ENCODE data around the gene BNC2. TPM values are rescaled to one million over a fixed set of nuclear protein-coding genes. Genes with fewer than 3 reads are reported as not detected.
"Not testable (repeated sequence)": the region's sequence is repeated elsewhere in the genome, so short reads cannot be mapped to it uniquely, and the experiment has no call there.

BNC2 gene, protein sequence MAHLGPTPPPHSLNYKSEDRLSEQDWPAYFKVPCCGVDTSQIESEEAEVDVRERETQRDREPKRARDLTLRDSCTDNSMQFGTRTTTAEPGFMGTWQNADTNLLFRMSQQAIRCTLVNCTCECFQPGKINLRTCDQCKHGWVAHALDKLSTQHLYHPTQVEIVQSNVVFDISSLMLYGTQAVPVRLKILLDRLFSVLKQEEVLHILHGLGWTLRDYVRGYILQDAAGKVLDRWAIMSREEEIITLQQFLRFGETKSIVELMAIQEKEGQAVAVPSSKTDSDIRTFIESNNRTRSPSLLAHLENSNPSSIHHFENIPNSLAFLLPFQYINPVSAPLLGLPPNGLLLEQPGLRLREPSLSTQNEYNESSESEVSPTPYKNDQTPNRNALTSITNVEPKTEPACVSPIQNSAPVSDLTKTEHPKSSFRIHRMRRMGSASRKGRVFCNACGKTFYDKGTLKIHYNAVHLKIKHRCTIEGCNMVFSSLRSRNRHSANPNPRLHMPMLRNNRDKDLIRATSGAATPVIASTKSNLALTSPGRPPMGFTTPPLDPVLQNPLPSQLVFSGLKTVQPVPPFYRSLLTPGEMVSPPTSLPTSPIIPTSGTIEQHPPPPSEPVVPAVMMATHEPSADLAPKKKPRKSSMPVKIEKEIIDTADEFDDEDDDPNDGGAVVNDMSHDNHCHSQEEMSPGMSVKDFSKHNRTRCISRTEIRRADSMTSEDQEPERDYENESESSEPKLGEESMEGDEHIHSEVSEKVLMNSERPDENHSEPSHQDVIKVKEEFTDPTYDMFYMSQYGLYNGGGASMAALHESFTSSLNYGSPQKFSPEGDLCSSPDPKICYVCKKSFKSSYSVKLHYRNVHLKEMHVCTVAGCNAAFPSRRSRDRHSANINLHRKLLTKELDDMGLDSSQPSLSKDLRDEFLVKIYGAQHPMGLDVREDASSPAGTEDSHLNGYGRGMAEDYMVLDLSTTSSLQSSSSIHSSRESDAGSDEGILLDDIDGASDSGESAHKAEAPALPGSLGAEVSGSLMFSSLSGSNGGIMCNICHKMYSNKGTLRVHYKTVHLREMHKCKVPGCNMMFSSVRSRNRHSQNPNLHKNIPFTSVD
- 100 to 1,000 TPM; 117 to 205 (median 172) TPM for total RNA-seq
- polyA plus RNA-seq: 1 to 10 TPM in 1 of 3 donors, under 1 TPM in 2; 0.23 to 2.0 (median 0.60) TPM

DNA sequence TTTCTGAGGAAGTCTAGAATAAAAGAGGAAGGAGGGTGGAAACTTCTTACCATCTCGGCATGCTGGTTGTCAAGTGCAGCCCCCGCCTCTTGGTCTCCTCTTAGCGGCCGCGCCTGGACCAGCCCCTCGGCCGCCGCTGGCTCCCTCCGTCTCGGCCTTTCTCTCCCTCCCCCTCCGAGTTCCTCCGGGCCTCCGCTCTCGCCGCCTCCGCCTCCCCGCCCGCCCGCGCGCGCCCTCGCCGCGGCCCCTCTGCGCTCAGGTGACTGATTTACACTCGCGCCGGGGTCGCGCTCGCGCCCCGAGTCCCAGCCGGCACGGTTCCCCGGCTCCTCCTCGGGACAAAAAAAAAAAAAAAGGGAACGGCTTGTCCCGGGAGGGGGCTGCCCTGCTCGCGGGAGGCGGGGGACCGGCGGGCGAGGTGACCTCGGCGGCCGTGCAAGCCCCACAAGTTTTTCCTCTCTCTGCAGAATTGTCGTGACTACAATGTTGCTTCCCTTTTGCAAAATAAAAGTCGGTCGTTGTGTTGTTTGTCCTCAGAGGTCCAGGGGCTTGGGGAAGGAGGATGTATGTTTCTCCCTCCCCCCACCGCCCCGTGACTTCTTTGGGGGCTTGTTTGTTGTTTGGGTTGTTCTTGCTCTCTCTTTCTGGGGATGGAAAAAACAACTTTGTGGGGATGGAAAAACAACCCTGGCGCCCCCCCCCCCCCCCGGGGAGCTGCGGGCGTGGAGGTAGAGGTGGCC, at the start of gene BNC2:
TSS of gene BNC2 (minus strand) at position 75 of the 740 bp plus-strand sequence. CDS start at position 53, 22 bp downstream.
- peak; percentile 86 for DNase-seq
- TF ChIP-seq POLR2AphosphoS5 (IDR thresholded peaks at IDR 0.05) (peak in 3 of 4 donors; percentile 34 to 55 (median 41)), EP300 (IDR thresholded peaks at IDR 0.05) (no peak)
- H3K27ac ChIP-seq: peak within 1 kb of the TSS; percentile 88 to 98 (median 95)
- H3K4me1 ChIP-seq: peaks cover 0 to 28% (median 7%) of the 10 kb centered on the region in 4 donors
- intact Hi-C loops (cut with DNase I): loop anchor here (2.0 to 5.0 kb wide), 4 partner anchors 117 to 718 kb away; no protein-coding TSS in a partner anchor
- WGBS, 2 donors: 1% methylated on average over 57 to 58 of the region's 58 CpGs
- no peaks in the 10 kb centered on the region for H3K27me3 ChIP-seq
- H3K4me3 ChIP-seq: peak within 1 kb of the TSS; percentile 54 to 91 (median 84)
- no peaks in the 10 kb centered on the region for H3K9me3 ChIP-seq
- no peaks in the 10 kb centered on the region for H3K36me3 ChIP-seq

DNA sequence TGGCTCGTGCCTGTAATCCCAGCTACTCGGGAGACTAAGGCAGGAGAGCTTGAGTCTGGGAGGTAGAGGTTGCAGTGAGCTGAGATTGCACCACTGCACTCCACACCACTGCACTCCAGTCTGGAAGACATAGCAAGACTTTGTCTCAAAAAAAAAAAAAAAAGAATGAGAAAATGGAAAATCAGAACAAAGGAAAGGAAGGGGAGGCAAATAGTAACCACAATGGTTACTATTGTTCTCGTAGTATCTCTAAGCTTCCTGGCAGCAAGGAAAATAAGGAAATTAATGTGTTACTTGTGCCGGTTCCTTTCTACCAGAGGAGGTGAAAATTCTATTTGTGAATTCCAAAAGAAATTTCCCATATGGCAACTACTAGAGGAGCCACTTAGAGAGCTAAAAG, 48.5 kb upstream of the BNC2 start:
- Histone ChIP-seq H3K4me3 (no peak overlapping the region), H3K27ac (no peak overlapping the region), H3K27me3 (no peaks in the 10 kb centered on the region), H3K36me3 (no peaks in the 10 kb centered on the region), H3K9me3 (no peaks in the 10 kb centered on the region), H3K4me1 (no peaks in the 10 kb centered on the region)
- 48 to 61% methylated on average over 4 of the region's 4 CpGs for WGBS, 2 donors
- no peak for DNase-seq
- TF ChIP-seq POLR2AphosphoS5 (IDR thresholded peaks at IDR 0.05) (no peak), EP300 (IDR thresholded peaks at IDR 0.05) (no peak), POLR2A (IDR thresholded peaks at IDR 0.05) (no peak)
- TF ChIP-seq, protein P1, sequence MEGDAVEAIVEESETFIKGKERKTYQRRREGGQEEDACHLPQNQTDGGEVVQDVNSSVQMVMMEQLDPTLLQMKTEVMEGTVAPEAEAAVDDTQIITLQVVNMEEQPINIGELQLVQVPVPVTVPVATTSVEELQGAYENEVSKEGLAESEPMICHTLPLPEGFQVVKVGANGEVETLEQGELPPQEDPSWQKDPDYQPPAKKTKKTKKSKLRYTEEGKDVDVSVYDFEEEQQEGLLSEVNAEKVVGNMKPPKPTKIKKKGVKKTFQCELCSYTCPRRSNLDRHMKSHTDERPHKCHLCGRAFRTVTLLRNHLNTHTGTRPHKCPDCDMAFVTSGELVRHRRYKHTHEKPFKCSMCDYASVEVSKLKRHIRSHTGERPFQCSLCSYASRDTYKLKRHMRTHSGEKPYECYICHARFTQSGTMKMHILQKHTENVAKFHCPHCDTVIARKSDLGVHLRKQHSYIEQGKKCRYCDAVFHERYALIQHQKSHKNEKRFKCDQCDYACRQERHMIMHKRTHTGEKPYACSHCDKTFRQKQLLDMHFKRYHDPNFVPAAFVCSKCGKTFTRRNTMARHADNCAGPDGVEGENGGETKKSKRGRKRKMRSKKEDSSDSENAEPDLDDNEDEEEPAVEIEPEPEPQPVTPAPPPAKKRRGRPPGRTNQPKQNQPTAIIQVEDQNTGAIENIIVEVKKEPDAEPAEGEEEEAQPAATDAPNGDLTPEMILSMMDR (IDR thresholded peaks at IDR 0.05): no peak
- intact Hi-C loops (cut with DNase I): no loop called here

DNA sequence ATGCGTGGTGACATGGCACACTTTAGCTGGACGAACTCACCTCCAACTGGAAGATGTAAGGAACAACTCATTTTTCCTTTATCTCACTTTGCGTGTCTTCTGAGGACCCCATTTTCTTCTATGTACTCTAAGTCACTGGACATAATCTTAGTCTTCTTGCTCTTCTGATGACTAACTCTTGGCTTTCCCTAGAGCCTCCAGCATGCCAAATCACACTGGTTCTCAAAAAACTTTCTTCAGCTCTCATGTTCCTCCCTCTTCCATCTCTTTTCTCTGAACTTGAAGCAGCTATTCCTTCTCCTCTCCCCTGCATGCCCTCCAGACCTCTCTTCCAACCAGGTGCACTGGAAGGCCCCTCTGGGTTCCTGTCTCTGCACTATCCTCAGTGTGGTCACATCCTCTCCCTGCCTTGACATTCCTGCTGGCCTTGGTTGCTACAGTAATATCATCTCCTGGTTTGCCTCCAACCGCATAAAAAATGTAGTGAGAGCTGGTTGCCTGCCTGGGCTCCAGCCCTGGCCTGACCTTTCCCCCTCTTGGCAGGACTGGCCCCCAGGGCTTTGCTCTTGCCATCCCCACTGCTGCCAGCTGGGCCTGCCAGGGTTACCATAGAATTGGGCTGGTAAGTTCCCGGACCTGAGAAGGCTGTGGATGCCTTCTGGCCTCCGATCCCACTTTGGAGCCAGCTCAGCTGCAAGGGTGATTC, 44.8 kb upstream of the BNC2 start:
- intact Hi-C loops (cut with DNase I): no loop called here
- TF ChIP-seq POLR2A (IDR thresholded peaks at IDR 0.05) (no peak), POLR2AphosphoS5 (IDR thresholded peaks at IDR 0.05) (no peak)
- TF ChIP-seq, protein P1 (IDR thresholded peaks at IDR 0.05): no peak
- Histone ChIP-seq H3K27ac (no peak overlapping the region), H3K4me3 (no peak overlapping the region), H3K36me3 (no peaks in the 10 kb centered on the region), H3K9me3 (no peaks in the 10 kb centered on the region), H3K4me1 (no peaks in the 10 kb centered on the region), H3K27me3 (no peaks in the 10 kb centered on the region)
- no peak for DNase-seq
- WGBS, 2 donors: 95 to 97% methylated on average over 6 of the region's 6 CpGs

DNA sequence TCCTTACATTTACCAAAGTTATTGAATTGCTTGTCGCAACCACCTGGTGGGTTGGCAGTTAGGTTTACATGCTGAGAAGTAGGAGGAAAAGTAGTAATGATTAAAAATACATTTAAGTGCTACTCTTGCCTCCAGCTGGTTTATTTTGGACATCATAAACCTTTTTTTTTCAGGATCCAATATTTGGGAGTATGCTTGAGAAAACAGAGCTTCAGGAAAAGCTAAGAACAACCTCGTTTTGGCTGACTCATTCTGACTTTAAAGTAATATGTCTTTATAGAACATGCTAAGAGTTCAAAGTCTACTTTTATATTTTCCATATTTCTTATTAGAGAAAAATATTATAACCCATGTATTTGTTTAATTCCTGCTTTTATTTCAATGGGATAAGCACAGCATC, 41.7 kb upstream of the BNC2 start:
- H3K36me3 ChIP-seq: no peaks in the 10 kb centered on the region
- H3K27me3 ChIP-seq: no peaks in the 10 kb centered on the region
- TF ChIP-seq EP300 (IDR thresholded peaks at IDR 0.05) (no peak), POLR2AphosphoS5 (IDR thresholded peaks at IDR 0.05) (no peak), POLR2A (IDR thresholded peaks at IDR 0.05) (no peak)
- H3K27ac ChIP-seq: no peak overlapping the region
- no peaks in the 10 kb centered on the region for H3K9me3 ChIP-seq
- WGBS, 2 donors: 54 to 64% methylated on average over 2 of the region's 2 CpGs
- intact Hi-C loops (cut with DNase I): no loop called here
- no peak overlapping the region for H3K4me3 ChIP-seq
- no peak for DNase-seq
- H3K4me1 ChIP-seq: no peaks in the 10 kb centered on the region

DNA sequence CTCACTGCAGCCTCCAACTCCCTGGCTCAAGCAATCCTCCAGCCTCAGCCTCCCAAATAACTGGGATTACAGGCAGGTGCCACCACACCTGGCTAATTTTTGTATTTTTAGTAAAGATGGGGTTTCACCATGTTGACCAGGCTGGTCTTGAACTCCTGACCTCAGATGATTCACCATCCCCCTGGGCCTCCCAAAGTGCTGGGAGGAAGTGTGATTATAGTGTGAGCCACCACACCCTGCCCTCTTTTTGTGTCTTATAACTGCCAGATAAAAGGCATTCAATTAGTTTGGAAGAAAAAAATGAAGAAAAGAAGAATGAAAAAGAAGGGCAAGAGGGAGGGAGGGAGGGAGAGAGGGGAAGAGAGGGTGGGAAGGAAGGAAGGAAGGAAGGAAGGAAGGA, 37.7 kb upstream of the BNC2 start:
- intact Hi-C loops (cut with DNase I); H3K36me3 ChIP-seq; H3K27me3 ChIP-seq: not testable (repeated sequence)

More for the DNA sequence above, 37.7 kb upstream of the BNC2 start:
- not testable (repeated sequence) for H3K27ac ChIP-seq, H3K4me3 ChIP-seq, H3K9me3 ChIP-seq, H3K4me1 ChIP-seq, DNase-seq
